Fibroblast of pulmonary artery (primary cell): ENCODE measurements around the gene LSM3.

Experiments
- DNase-seq: peaks from one replicate; pipeline ENCODE4 v3.0.0-alpha.2; 2010; ENCODE audit warnings: low read depth
- H3K4me3 ChIP-seq: replicated peaks from 2 replicates; pipeline ENCODE4 v1.5.1; 2011; ENCODE audit warnings: low read depth, mild to moderate bottlenecking, control low read depth, low read length, moderate library complexity
- CTCF ChIP-seq: IDR thresholded peaks from 2 replicates; pipeline ENCODE4 v1.5.1; 2011; ENCODE audit warnings: mild to moderate bottlenecking, control low read depth, low read length, inconsistent platforms; ENCODE audit errors: missing control alignments

The LSM3 gene

GRCh38 chr3:14143271-14144225, 35.1 kb upstream of the LSM3 start:
- DNase-seq: peak; percentile 99
- TF ChIP-seq CTCF: no peak
- H3K4me3 ChIP-seq: no peak overlapping the region

- peak; percentile 100 for DNase-seq
- peak overlapping the region; percentile 40 for H3K4me3 ChIP-seq
- no peak for TF ChIP-seq CTCF
These were observed 34.1 kb upstream of the LSM3 start for GRCh38 chr3:14144423-14145075.

GRCh38 chr3:14145236-14145635, 33.4 kb upstream of the LSM3 start:
- H3K4me3 ChIP-seq: peak overlapping the region; percentile 40
- no peak for TF ChIP-seq CTCF
- peak; percentile 47 for DNase-seq

- H3K4me3 ChIP-seq: no peak overlapping the region
- TF ChIP-seq CTCF: no peak
These were observed 32.8 kb upstream of the LSM3 start for GRCh38 chr3:14145670-14146380.

GRCh38 chr3:14146381-14147065, 32.1 kb upstream of the LSM3 start:
- TF ChIP-seq CTCF: no peak

More at GRCh38 chr3:14145670-14146380, 32.8 kb upstream of the LSM3 start:
- no peak for DNase-seq

GRCh38 chr3:14147066-14147435, 31.6 kb upstream of the LSM3 start:
- no peak for TF ChIP-seq CTCF
- H3K4me3 ChIP-seq: no peak overlapping the region
- no peak for DNase-seq

More at GRCh38 chr3:14146381-14147065, 32.1 kb upstream of the LSM3 start:
- DNase-seq: no peak
- H3K4me3 ChIP-seq: no peak overlapping the region
